Hepatic stellate cell (primary cell): ENCODE data around the gene KAZN.
"Not testable (repeated sequence)": the region's sequence is repeated elsewhere in the genome, so short reads cannot be mapped to it uniquely, and the experiment has no call there.

Source experiments
- DNase-seq: peaks from one replicate; pipeline ENCODE4 v3.0.0; 2011; ENCODE audit warnings: low spot score

KAZN gene

GRCh38 chr1:14598498-14599182 lies at the start of gene KAZN:
Gene KAZN (plus strand): TSS chr1:14598685.
- DNase-seq: no peak

- no peak for DNase-seq
Observed at GRCh38 chr1:14549897-14550620, 48.4 kb upstream of the KAZN start.

GRCh38 chr1:14551386-14551785 lies 47.1 kb upstream of the KAZN start:
- no peak for DNase-seq

- no peak for DNase-seq
Observed at GRCh38 chr1:14552246-14552965, 46.1 kb upstream of the KAZN start.

- DNase-seq: no peak
Observed at GRCh38 chr1:14553711-14554110, 44.8 kb upstream of the KAZN start.

- DNase-seq: no peak
Observed at GRCh38 chr1:14555091-14555490, 43.4 kb upstream of the KAZN start.

GRCh38 chr1:14561014-14561693 lies 37.3 kb upstream of the KAZN start:
- DNase-seq: no peak

- DNase-seq: no peak
Observed at GRCh38 chr1:14565090-14565489, 33.4 kb upstream of the KAZN start.

GRCh38 chr1:14567056-14567455 lies 31.4 kb upstream of the KAZN start:
- no peak for DNase-seq

- DNase-seq: no peak
Observed at GRCh38 chr1:14567903-14568302, 30.6 kb upstream of the KAZN start.

GRCh38 chr1:14568716-14569355 lies 29.6 kb upstream of the KAZN start:
- DNase-seq: no peak

GRCh38 chr1:14570514-14570913 lies 28.0 kb upstream of the KAZN start:
- DNase-seq: no peak

GRCh38 chr1:14571810-14572767 lies 26.4 kb upstream of the KAZN start:
- DNase-seq: no peak

GRCh38 chr1:14572861-14573260 lies 25.6 kb upstream of the KAZN start:
- DNase-seq: no peak

GRCh38 chr1:14576155-14576554 lies 22.3 kb upstream of the KAZN start:
- no peak for DNase-seq

- DNase-seq: no peak
Observed at GRCh38 chr1:14577261-14577660, 21.2 kb upstream of the KAZN start.

GRCh38 chr1:14578156-14578555 lies 20.3 kb upstream of the KAZN start:
- DNase-seq: no peak

- DNase-seq: not testable (repeated sequence)
Observed at GRCh38 chr1:14580295-14580694, 18.2 kb upstream of the KAZN start.

- DNase-seq: no peak
Observed at GRCh38 chr1:14580986-14581385, 17.5 kb upstream of the KAZN start.

GRCh38 chr1:14583788-14584187 lies 14.7 kb upstream of the KAZN start:
- no peak for DNase-seq

GRCh38 chr1:14585728-14586127 lies 12.8 kb upstream of the KAZN start:
- DNase-seq: no peak
